MCF 10A (cell line): ENCODE measurements around the gene HDAC11. TPM values are rescaled to one million over a fixed set of nuclear protein-coding genes. Genes with fewer than 3 reads are reported as not detected.
A peak's percentile ranks its signal among the peaks of the same experiment; 100 is the strongest.

ENCODE experiments used
- BruUV-seq: library from RNA; stranded (reverse); fragments of 400-500 nt; replicated peaks from 2 replicates; lab custom pipeline; 2021; lab: Mats Ljungman, UMichigan
- CTCF ChIA-PET: fragments of 300-600 bp; sonication (Branson Sonifier 250); formaldehyde crosslinking; extraction: SDS; loops from one replicate; lab custom pipeline; 2021; ENCODE audit warnings: antibody characterized with exemption, inconsistent platforms; lab: Yijun Ruan, JAX
- POLR2A ChIA-PET: fragments of 300-600, 350-650 bp; sonication (Branson Sonifier 250); formaldehyde crosslinking; extraction: SDS; loops from one replicate; lab custom pipeline; 2020; ENCODE audit warnings: antibody characterized with exemption, inconsistent platforms; lab: Yijun Ruan, JAX
- DNase-seq: peaks from one replicate; pipeline ENCODE4 v3.0.0-alpha.2; 2018; ENCODE audit not compliant: unreplicated experiment
- H3K27ac Mint-ChIP-seq: one replicate; pipeline ENCODE4 v1.8.0; 2022; ENCODE audit warnings: mild to moderate bottlenecking, low read depth, mixed read lengths; ENCODE audit not compliant: unreplicated experiment
- H3K27me3 Mint-ChIP-seq: one replicate; pipeline ENCODE4 v1.8.0; 2022; ENCODE audit warnings: mixed read lengths; ENCODE audit not compliant: insufficient read depth, unreplicated experiment
- H3K36me3 Mint-ChIP-seq: one replicate; pipeline ENCODE4 v1.8.0; 2022; ENCODE audit warnings: mild to moderate bottlenecking, moderate library complexity, mixed read lengths; ENCODE audit not compliant: insufficient read depth, unreplicated experiment
- H3K4me1 Mint-ChIP-seq: one replicate; pipeline ENCODE4 v1.8.0; 2022; ENCODE audit warnings: mixed read lengths; ENCODE audit not compliant: insufficient read depth, unreplicated experiment
- H3K4me3 Mint-ChIP-seq: one replicate; pipeline ENCODE4 v1.8.0; 2022; ENCODE audit warnings: mild to moderate bottlenecking, moderate library complexity, mixed read lengths; ENCODE audit not compliant: unreplicated experiment
- H3K9me3 Mint-ChIP-seq: one replicate; pipeline ENCODE4 v1.8.0; 2022; ENCODE audit warnings: mixed read lengths; ENCODE audit not compliant: unreplicated experiment
- CTCF ChIP-seq: fragments of 200-600 bp; IDR thresholded peaks from one replicate; pipeline ENCODE4 v1.8.0; 2022; ENCODE audit warnings: antibody characterized with exemption, mild to moderate bottlenecking; ENCODE audit not compliant: unreplicated experiment
- intact Hi-C: fragments of 100-400 bp; cut with micrococcal nuclease; formaldehyde crosslinking; loops from 2 replicates; pipeline ENCODE4 v1.14.1; 2022
- total RNA-seq: library from RNA; stranded (reverse); gene quantifications from 2 replicates; pipeline ENCODE4 v1.2.3, GENCODE V29; 2022

The HDAC11 gene
- total RNA-seq, 1 experiment from 2014 or later, result 8.7 TPM

- peaks cover 7% of the 10 kb centered on the region for H3K4me1 Mint-ChIP-seq
- peak overlapping the region; percentile 63 for H3K27ac Mint-ChIP-seq
- H3K9me3 Mint-ChIP-seq, result no peaks in the 10 kb centered on the region
- H3K27me3 Mint-ChIP-seq, result no peaks in the 10 kb centered on the region
- no peaks in the 10 kb centered on the region for H3K36me3 Mint-ChIP-seq
- ChIA-PET POLR2A (interaction anchor here (0.9 to 2.8 kb wide), 5 partner anchors 11 to 948 kb away, joined by 3 to 15 read pairs (median 3); partner anchors contain the start of gene HDAC11), CTCF (interaction anchor here (0.6 to 6.5 kb wide), 9 partner anchors 11 to 365 kb away, joined by 3 to 110 read pairs (median 4); no protein-coding TSS in a partner anchor)
- H3K4me3 Mint-ChIP-seq, result no peak overlapping the region
- no peak for DNase-seq
- intact Hi-C loops, result loop anchor here (10.0 kb wide), 1 partner anchor 151 kb away; no protein-coding TSS in a partner anchor
- TF ChIP-seq CTCF, result no peak
- TSS peak; percentile 47 for BruUV-seq
These were observed 24.5 kb upstream of the HDAC11 start for GRCh38 chr3:13455644-13456043.

GRCh38 chr3:13457593-13457992, 22.5 kb upstream of the HDAC11 start:
- Mint-ChIP-seq H3K9me3 (no peaks in the 10 kb centered on the region), H3K36me3 (no peaks in the 10 kb centered on the region), H3K4me1 (peaks cover 7% of the 10 kb centered on the region), H3K4me3 (no peak overlapping the region), H3K27ac (no peak overlapping the region), H3K27me3 (no peaks in the 10 kb centered on the region)
- DNase-seq, result no peak
- no peak for TF ChIP-seq CTCF
- CTCF ChIA-PET, result interaction anchor here (0.6 kb wide), 1 partner anchor 461 kb away, joined by 3 read pairs; no protein-coding TSS in a partner anchor
- intact Hi-C loops, result loop anchor here (10.0 kb wide), 1 partner anchor 153 kb away; no protein-coding TSS in a partner anchor
- POLR2A ChIA-PET, result interaction anchor here (1.2 kb wide), 1 partner anchor 22 kb away, joined by 3 read pairs; the partner anchor contains the start of gene HDAC11
- no TSS peak for BruUV-seq

- no peak overlapping the region for H3K27ac Mint-ChIP-seq
- H3K4me1 Mint-ChIP-seq, result peaks cover 7% of the 10 kb centered on the region
- intact Hi-C loops, result loop anchor here (10.0 kb wide), 1 partner anchor 155 kb away; no protein-coding TSS in a partner anchor
- no peaks in the 10 kb centered on the region for H3K36me3 Mint-ChIP-seq
- ChIA-PET CTCF (interaction anchor here (0.6 kb wide), 1 partner anchor 9 kb away, joined by 3 read pairs; no protein-coding TSS in a partner anchor), POLR2A (no interaction called here)
- H3K27me3 Mint-ChIP-seq, result peaks cover under 1% of the 10 kb centered on the region
- no peaks in the 10 kb centered on the region for H3K9me3 Mint-ChIP-seq
- no peak for DNase-seq
- BruUV-seq, result no TSS peak
- no peak overlapping the region for H3K4me3 Mint-ChIP-seq
- no peak for TF ChIP-seq CTCF
These were observed 20.3 kb upstream of the HDAC11 start for GRCh38 chr3:13459605-13460340.

- Mint-ChIP-seq H3K27ac (no peak overlapping the region), H3K4me3 (no peak overlapping the region), H3K4me1 (peaks cover 4% of the 10 kb centered on the region), H3K36me3 (no peaks in the 10 kb centered on the region), H3K27me3 (peaks cover 6% of the 10 kb centered on the region), H3K9me3 (no peaks in the 10 kb centered on the region)
- POLR2A ChIA-PET, result no interaction called here
- DNase-seq, result no peak
- TF ChIP-seq CTCF, result no peak
- BruUV-seq, result no TSS peak
- intact Hi-C loops, result no loop called here
- CTCF ChIA-PET, result interaction anchor here (0.6 to 1.5 kb wide), 2 partner anchors 7 to 10 kb away, joined by 3 to 4 read pairs; no protein-coding TSS in a partner anchor
These were observed 19.8 kb upstream of the HDAC11 start for GRCh38 chr3:13460341-13460736.
